NCI-H1105 (cell line): ENCODE results near the gene ALAD.
"Not testable (repeated sequence)": the region's sequence is repeated elsewhere in the genome, so short reads cannot be mapped to it uniquely, and the experiment has no call there.

ENCODE experiments used
- DNase-seq: peaks from one replicate; lab custom pipeline; 2025; lab: John Stamatoyannopoulos, UW

Gene ALAD

GRCh38 chr9:113401027-113401792 lies at the start of gene ALAD:
Gene ALAD, minus strand, starts transcription at chr9:113401284. Its CDS starts 7,725 bp downstream, at chr9:113393559.
- DNase-seq, result peak; percentile 97

- no peak for DNase-seq
Measured at GRCh38 chr9:113449376-113449775, 48.3 kb upstream of the ALAD start.

- DNase-seq, result peak; percentile 7
Measured at GRCh38 chr9:113446323-113446740, 45.2 kb upstream of the ALAD start.

- no peak for DNase-seq
Measured at GRCh38 chr9:113444736-113445135, 43.7 kb upstream of the ALAD start.

- not testable (repeated sequence) for DNase-seq
Measured at GRCh38 chr9:113437716-113438115, 36.6 kb upstream of the ALAD start.

GRCh38 chr9:113436728-113437515 lies 35.8 kb upstream of the ALAD start:
- no peak for DNase-seq

GRCh38 chr9:113431191-113431590 lies 30.1 kb upstream of the ALAD start:
- no peak for DNase-seq

- no peak for DNase-seq
Measured at GRCh38 chr9:113428062-113428615, 27.1 kb upstream of the ALAD start.

- no peak for DNase-seq
Measured at GRCh38 chr9:113427629-113428028, 26.5 kb upstream of the ALAD start.

- DNase-seq, result no peak
Measured at GRCh38 chr9:113426701-113427100, 25.6 kb upstream of the ALAD start.

- no peak for DNase-seq
Measured at GRCh38 chr9:113425072-113425471, 24.0 kb upstream of the ALAD start.

GRCh38 chr9:113421726-113422125 lies 20.6 kb upstream of the ALAD start:
- no peak for DNase-seq

GRCh38 chr9:113417370-113417769 lies 16.3 kb upstream of the ALAD start:
- no peak for DNase-seq

- no peak for DNase-seq
Measured at GRCh38 chr9:113416149-113416721, 15.2 kb upstream of the ALAD start.

GRCh38 chr9:113410207-113410864 lies 9.3 kb upstream of the ALAD start, which contains the start of the genes C9orf43 and POLE3:
Gene C9orf43, plus strand, starts transcription at chr9:113410747. Its CDS starts 2,747 bp downstream, at chr9:113413494.
Gene POLE3, minus strand, starts transcription at chr9:113410675. Its CDS starts 382 bp downstream, at chr9:113410293.
- DNase-seq, result peak; percentile 92

GRCh38 chr9:113409883-113410206 lies 8.8 kb upstream of the ALAD start:
- no peak for DNase-seq

GRCh38 chr9:113409481-113409880 lies 8.4 kb upstream of the ALAD start:
- no peak for DNase-seq

GRCh38 chr9:113406873-113407511 lies 5.9 kb upstream of the ALAD start:
- peak; percentile 38 for DNase-seq

- DNase-seq, result not testable (repeated sequence)
Measured at GRCh38 chr9:113406353-113406752, 5.3 kb upstream of the ALAD start.

GRCh38 chr9:113403646-113404045 lies 2.6 kb upstream of the ALAD start:
- DNase-seq, result no peak

- DNase-seq, result no peak
Measured at GRCh38 chr9:113399646-113400200, 1.4 kb downstream of the ALAD start.
